Measurements from ENCODE around the gene KSR1. TPM values are rescaled to one million over a fixed set of nuclear protein-coding genes. Genes with fewer than 3 reads are reported as not detected.
"Not testable (repeated sequence)": the region's sequence is repeated elsewhere in the genome, so short reads cannot be mapped to it uniquely, and the experiment has no call there.

KSR1 gene
- total RNA-seq, 2 donors from 2014 or later = 36.7 to 46.7 TPM

DNA sequence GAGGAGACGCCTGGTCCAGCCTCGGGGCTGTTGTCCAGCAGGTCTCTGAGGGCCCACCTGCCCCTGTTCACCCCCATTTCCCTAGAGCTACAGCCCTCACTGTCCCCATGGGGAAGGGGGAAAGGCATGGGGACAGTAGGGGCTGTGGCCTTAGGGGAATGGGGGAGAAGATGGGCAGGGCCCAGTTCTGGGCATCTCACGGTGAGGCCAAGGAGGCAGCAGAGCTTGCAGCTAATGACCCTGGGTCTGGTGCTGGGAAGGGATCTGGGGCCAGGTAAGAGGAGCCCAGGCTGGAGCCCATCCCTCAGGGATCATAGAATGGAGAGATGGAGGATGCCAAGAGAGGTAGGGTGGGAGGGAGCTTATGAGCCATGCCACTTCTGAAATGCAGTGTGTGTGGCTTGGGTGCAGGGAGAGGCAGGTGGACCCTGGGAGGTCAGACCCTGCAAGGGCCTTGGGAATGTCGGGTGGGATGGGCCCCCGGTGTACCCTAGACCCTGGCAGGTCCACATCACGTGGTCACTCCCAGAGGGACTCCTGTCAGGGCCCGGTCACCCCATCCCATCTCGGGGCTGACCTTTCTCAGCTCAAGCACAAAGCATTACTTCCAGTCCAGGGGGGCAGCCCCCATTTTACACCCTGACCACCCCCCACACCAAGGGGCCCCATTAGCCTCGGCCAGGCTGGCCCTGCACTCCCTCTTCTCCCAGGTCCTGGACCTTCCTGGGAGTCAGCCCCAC lies 35.9 kb upstream of the KSR1 start:
- ATAC-seq = no peak
- H3K9me3 ChIP-seq (ENCODE audit: control insufficient read depth, low read length, poor library complexity, severe bottlenecking) = no peaks in the 10 kb centered on the region
- Mint-ChIP-seq H3K36me3 (ENCODE audit: low read depth) (no peaks in the 10 kb centered on the region), H3K4me3 (no peak overlapping the region), H3K27ac (no peak overlapping the region), H3K4me1 (no peaks in the 10 kb centered on the region), H3K27me3 (no peaks in the 10 kb centered on the region)
- no peak for DNase-seq

GRCh38 chr17:27421111-27421510 lies 35.1 kb upstream of the KSR1 start:
- H3K36me3 Mint-ChIP-seq (ENCODE audit: low read depth) = no peaks in the 10 kb centered on the region
- no peak for ATAC-seq
- DNase-seq = no peak
- no peaks in the 10 kb centered on the region for H3K4me1 Mint-ChIP-seq
- no peak overlapping the region for H3K27ac Mint-ChIP-seq
- H3K27me3 Mint-ChIP-seq = no peaks in the 10 kb centered on the region
- H3K4me3 Mint-ChIP-seq = no peak overlapping the region
- no peaks in the 10 kb centered on the region for H3K9me3 ChIP-seq (ENCODE audit: control insufficient read depth, low read length, poor library complexity, severe bottlenecking)

- not testable (repeated sequence) for H3K4me3 Mint-ChIP-seq; H3K36me3 Mint-ChIP-seq (ENCODE audit: low read depth); H3K27ac Mint-ChIP-seq; H3K27me3 Mint-ChIP-seq; DNase-seq; H3K4me1 Mint-ChIP-seq; H3K9me3 ChIP-seq (ENCODE audit: control insufficient read depth, low read length, poor library complexity, severe bottlenecking); ATAC-seq
Measured at GRCh38 chr17:27421626-27422025, 34.6 kb upstream of the KSR1 start.

GRCh38 chr17:27422601-27423000 lies 33.6 kb upstream of the KSR1 start:
- Mint-ChIP-seq H3K36me3 (ENCODE audit: low read depth) (no peaks in the 10 kb centered on the region), H3K4me1 (no peaks in the 10 kb centered on the region), H3K27ac (no peak overlapping the region), H3K4me3 (no peak overlapping the region), H3K27me3 (no peaks in the 10 kb centered on the region)
- H3K9me3 ChIP-seq (ENCODE audit: control insufficient read depth, low read length, poor library complexity, severe bottlenecking) = no peaks in the 10 kb centered on the region
- DNase-seq (no peak), ATAC-seq (no peak)

GRCh38 chr17:27423651-27424050 lies 32.6 kb upstream of the KSR1 start:
- H3K4me1 Mint-ChIP-seq = no peaks in the 10 kb centered on the region
- H3K36me3 Mint-ChIP-seq (ENCODE audit: low read depth) = no peaks in the 10 kb centered on the region
- no peak overlapping the region for H3K4me3 Mint-ChIP-seq
- DNase-seq (no peak), ATAC-seq (no peak)
- peaks cover under 1% of the 10 kb centered on the region for H3K27me3 Mint-ChIP-seq
- H3K9me3 ChIP-seq (ENCODE audit: control insufficient read depth, low read length, poor library complexity, severe bottlenecking) = no peaks in the 10 kb centered on the region
- H3K27ac Mint-ChIP-seq = no peak overlapping the region

DNA sequence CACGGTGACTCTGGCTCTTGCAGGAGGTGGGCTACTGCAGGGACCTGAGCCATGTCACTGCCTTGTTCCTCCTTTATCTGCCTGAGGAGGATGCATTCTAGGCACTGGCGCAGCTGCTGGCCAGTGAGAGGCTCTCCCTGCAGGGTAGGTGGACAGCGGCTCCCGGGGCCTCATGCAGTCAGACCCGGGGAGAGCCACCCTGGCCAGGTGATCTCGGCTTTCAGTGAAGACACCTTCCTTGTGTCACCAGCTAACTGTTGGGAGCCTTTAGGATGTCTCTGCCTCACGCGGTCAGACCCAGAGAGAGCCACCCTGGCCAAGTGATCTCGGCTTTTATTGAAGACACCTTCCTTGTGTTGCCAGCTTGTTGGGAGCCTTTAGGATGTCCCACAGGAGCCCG lies 31.7 kb upstream of the KSR1 start:
- no peak for ATAC-seq
- no peak for DNase-seq
- no peak overlapping the region for H3K27ac Mint-ChIP-seq
- no peak overlapping the region for H3K4me3 Mint-ChIP-seq
- H3K4me1 Mint-ChIP-seq = no peaks in the 10 kb centered on the region
- peaks cover 5% of the 10 kb centered on the region for H3K27me3 Mint-ChIP-seq
- H3K36me3 Mint-ChIP-seq (ENCODE audit: low read depth) = no peaks in the 10 kb centered on the region
- H3K9me3 ChIP-seq (ENCODE audit: control insufficient read depth, low read length, poor library complexity, severe bottlenecking) = no peaks in the 10 kb centered on the region

GRCh38 chr17:27424941-27425340 lies 31.3 kb upstream of the KSR1 start:
- Mint-ChIP-seq H3K4me3 (no peak overlapping the region), H3K36me3 (ENCODE audit: low read depth) (no peaks in the 10 kb centered on the region), H3K4me1 (no peaks in the 10 kb centered on the region), H3K27me3 (peaks cover 5% of the 10 kb centered on the region), H3K27ac (no peak overlapping the region)
- H3K9me3 ChIP-seq (ENCODE audit: control insufficient read depth, low read length, poor library complexity, severe bottlenecking) = no peaks in the 10 kb centered on the region
- no peak for DNase-seq
- no peak for ATAC-seq

- not testable (repeated sequence) for H3K9me3 ChIP-seq (ENCODE audit: control insufficient read depth, low read length, poor library complexity, severe bottlenecking); H3K27me3 Mint-ChIP-seq; H3K4me1 Mint-ChIP-seq; ATAC-seq; H3K4me3 Mint-ChIP-seq; H3K36me3 Mint-ChIP-seq (ENCODE audit: low read depth); H3K27ac Mint-ChIP-seq; DNase-seq
Measured at GRCh38 chr17:27425571-27425970, 30.7 kb upstream of the KSR1 start.

- ATAC-seq = no peak
Measured at GRCh38 chr17:27425991-27426390, 30.3 kb upstream of the KSR1 start.

GRCh38 chr17:27426471-27426870 lies 29.8 kb upstream of the KSR1 start:
- H3K27me3 Mint-ChIP-seq; ATAC-seq; H3K27ac Mint-ChIP-seq; H3K36me3 Mint-ChIP-seq (ENCODE audit: low read depth); H3K9me3 ChIP-seq (ENCODE audit: control insufficient read depth, low read length, poor library complexity, severe bottlenecking); H3K4me3 Mint-ChIP-seq; DNase-seq; H3K4me1 Mint-ChIP-seq: not testable (repeated sequence)

More at GRCh38 chr17:27425991-27426390, 30.3 kb upstream of the KSR1 start:
- Mint-ChIP-seq H3K27me3 (peaks cover 5% of the 10 kb centered on the region), H3K4me1 (no peaks in the 10 kb centered on the region), H3K36me3 (ENCODE audit: low read depth) (no peaks in the 10 kb centered on the region), H3K27ac (no peak overlapping the region), H3K4me3 (no peak overlapping the region)
- DNase-seq = no peak
- no peaks in the 10 kb centered on the region for H3K9me3 ChIP-seq (ENCODE audit: control insufficient read depth, low read length, poor library complexity, severe bottlenecking)

GRCh38 chr17:27427166-27427862 lies 28.9 kb upstream of the KSR1 start:
- not testable (repeated sequence) for H3K4me3 Mint-ChIP-seq; H3K4me1 Mint-ChIP-seq; ATAC-seq; H3K27ac Mint-ChIP-seq; H3K36me3 Mint-ChIP-seq (ENCODE audit: low read depth); H3K9me3 ChIP-seq (ENCODE audit: control insufficient read depth, low read length, poor library complexity, severe bottlenecking); DNase-seq; H3K27me3 Mint-ChIP-seq

GRCh38 chr17:27428781-27429505 lies 27.3 kb upstream of the KSR1 start:
- Mint-ChIP-seq H3K36me3 (ENCODE audit: low read depth) (no peaks in the 10 kb centered on the region), H3K27ac (no peak overlapping the region)

GRCh38 chr17:27429666-27430382 lies 26.4 kb upstream of the KSR1 start:
- Mint-ChIP-seq H3K36me3 (ENCODE audit: low read depth) (no peaks in the 10 kb centered on the region), H3K27ac (no peak overlapping the region), H3K4me1 (no peaks in the 10 kb centered on the region), H3K4me3 (no peak overlapping the region), H3K27me3 (peaks cover 5% of the 10 kb centered on the region)
- DNase-seq (no peak), ATAC-seq (no peak)
- no peaks in the 10 kb centered on the region for H3K9me3 ChIP-seq (ENCODE audit: control insufficient read depth, low read length, poor library complexity, severe bottlenecking)

More at GRCh38 chr17:27428781-27429505, 27.3 kb upstream of the KSR1 start:
- peaks cover 5% of the 10 kb centered on the region for H3K27me3 Mint-ChIP-seq
- H3K4me1 Mint-ChIP-seq = no peaks in the 10 kb centered on the region
- DNase-seq (no peak), ATAC-seq (no peak)
- no peaks in the 10 kb centered on the region for H3K9me3 ChIP-seq (ENCODE audit: control insufficient read depth, low read length, poor library complexity, severe bottlenecking)
- H3K4me3 Mint-ChIP-seq = no peak overlapping the region
